Esophagus muscularis mucosa (tissue), 4 donors: ENCODE data around the gene FAM107B. TPM values are rescaled to one million over a fixed set of nuclear protein-coding genes. Genes with fewer than 3 reads are reported as not detected.

Source experiments
- DNase-seq: peaks from one replicate; pipeline ENCODE4 v3.0.0-alpha.2; 2017; ENCODE audit errors: extremely low spot score
- H3K27ac ChIP-seq, 4 donors: fragments of 200-600 bp; sonication (generic); replicated peaks in 1 of 4; 1 replicate in 3 of 4; 2 replicates in 1 of 4; pipeline ENCODE4 v1.5.1; 2016 to 2019; ENCODE audit warnings: mild to moderate bottlenecking in 1 of 4
- H3K27me3 ChIP-seq, 4 donors: fragments of 200-600 bp; sonication (generic); one replicate each; pipeline versions ENCODE4 v1.5.1 to v1.6.0; 2016 to 2019
- H3K36me3 ChIP-seq, 4 donors: fragments of 200-600 bp; sonication (generic); one replicate each; pipeline ENCODE4 v1.5.1; 2016 to 2019
- H3K4me1 ChIP-seq, 4 donors: fragments of 200-600 bp; sonication (generic); one replicate each; pipeline ENCODE4 v1.5.1; 2016 to 2019
- H3K4me3 ChIP-seq, 4 donors: fragments of 200-600 bp; sonication (generic); 1 replicate in 2 of 4; 2 replicates in 2 of 4; pipeline ENCODE4 v1.5.1; 2016 to 2019; ENCODE audit warnings: mild to moderate bottlenecking in 4 of 4, moderate library complexity in 1 of 4
- H3K9me3 ChIP-seq, 4 donors: fragments of 200-600 bp; sonication (generic); 1 replicate in 3 of 4; 2 replicates in 1 of 4; pipeline ENCODE4 v1.5.1; 2016 to 2019
- CTCF ChIP-seq, 3 experiments: fragments of 200-600 bp in 2 of 3; fragments of 450-650 bp in 1 of 3; sonication (generic) in 2 of 3; IDR thresholded peaks; one replicate each; pipeline ENCODE4 v1.5.1; 2017 to 2019; ENCODE audit warnings: antibody characterized with exemption in 3 of 3, mild to moderate bottlenecking in 2 of 3, moderate library complexity in 1 of 3
- EP300 ChIP-seq: sonication (generic); formaldehyde crosslinking; IDR thresholded peaks from one replicate; pipeline ENCODE4 v1.6.1; 2017; ENCODE audit warnings: antibody characterized with exemption
- POLR2A ChIP-seq: fragments of 450-650 bp; IDR thresholded peaks from one replicate; pipeline ENCODE4 v1.6.1; 2017; ENCODE audit warnings: antibody characterized with exemption, moderate library complexity, mild to moderate bottlenecking, low read depth
- POLR2AphosphoS5 ChIP-seq, 2 donors: sonication (generic); formaldehyde crosslinking; IDR thresholded peaks; one replicate each; pipeline ENCODE4 v1.6.1; 2017; ENCODE audit warnings: antibody characterized with exemption in 2 of 2
- WGBS: methylation state at CpG from one replicate; pipeline ENCODE4 v1.1.5; 2018; 5-methylcytosine and 5-hydroxymethylcytosine counted together
- intact Hi-C: fragments of 100-400 bp; cut with DNase I; formaldehyde crosslinking; loops from one replicate; pipeline ENCODE4 v1.15.1; 2023
- total RNA-seq, 4 donors: library from RNA; depleted of rRNA; stranded (reverse); fragments of >200 nt; gene quantifications; one replicate each; pipeline versions ENCODE4 v1.1.0 to v1.2.1, GENCODE V29; 2016

FAM107B gene
- total RNA-seq, 4 donors from 2014 or later = 7.5 to 14.1 (median 9.4) TPM

GRCh38 chr10:14528450-14528849, 246.2 kb downstream of the FAM107B start:
- intact Hi-C loops = no loop called here
- Histone ChIP-seq H3K27me3 (no peaks in the 10 kb centered on the region), H3K9me3 (no peaks in the 10 kb centered on the region), H3K4me1 (peaks cover 0 to 11% (median 8%) of the 10 kb centered on the region in 4 donors), H3K36me3 (peaks cover 0 to 13% (median 2%) of the 10 kb centered on the region in 4 donors), H3K4me3 (no peak overlapping the region), H3K27ac (no peak overlapping the region)
- WGBS = 94% methylated on average over 2 of the region's 2 CpGs
- DNase-seq = no peak
- no peak for TF ChIP-seq POLR2A
- TF ChIP-seq EP300 = no peak
- TF ChIP-seq POLR2AphosphoS5 (IDR thresholded peaks at IDR 0.05) = no peak
- TF ChIP-seq CTCF (IDR thresholded peaks at IDR 0.05) = no peak

- 97% methylated on average over 3 of the region's 3 CpGs for WGBS
- peaks cover 0 to 13% (median 2%) of the 10 kb centered on the region in 4 donors for H3K36me3 ChIP-seq
- no peak for DNase-seq
- no peaks in the 10 kb centered on the region for H3K9me3 ChIP-seq
- intact Hi-C loops = no loop called here
- no peaks in the 10 kb centered on the region for H3K27me3 ChIP-seq
- H3K4me3 ChIP-seq = no peak overlapping the region
- H3K27ac ChIP-seq = no peak overlapping the region
- H3K4me1 ChIP-seq = peaks cover 0 to 9% (median 7%) of the 10 kb centered on the region in 4 donors
- no peak for TF ChIP-seq POLR2AphosphoS5 (IDR thresholded peaks at IDR 0.05)
- no peak for TF ChIP-seq CTCF (IDR thresholded peaks at IDR 0.05)
- no peak for TF ChIP-seq EP300
- TF ChIP-seq POLR2A = no peak
These were observed 246.8 kb downstream of the FAM107B start for GRCh38 chr10:14527915-14528314.

GRCh38 chr10:14527134-14527844, 247.4 kb downstream of the FAM107B start:
- no peak for DNase-seq
- peaks cover 0 to 3% (median 2%) of the 10 kb centered on the region in 4 donors for H3K4me1 ChIP-seq
- intact Hi-C loops = no loop called here
- 99% methylated on average over 3 of the region's 3 CpGs for WGBS
- TF ChIP-seq POLR2AphosphoS5 (IDR thresholded peaks at IDR 0.05) (no peak), EP300 (no peak), CTCF (IDR thresholded peaks at IDR 0.05) (no peak), POLR2A (no peak)
- H3K27me3 ChIP-seq = no peaks in the 10 kb centered on the region
- no peaks in the 10 kb centered on the region for H3K9me3 ChIP-seq
- no peak overlapping the region for H3K27ac ChIP-seq
- H3K36me3 ChIP-seq = peaks cover 0 to 13% (median 2%) of the 10 kb centered on the region in 4 donors
- H3K4me3 ChIP-seq = no peak overlapping the region

GRCh38 chr10:14526326-14526725, 248.4 kb downstream of the FAM107B start:
- Histone ChIP-seq H3K4me3 (no peak overlapping the region), H3K27me3 (no peaks in the 10 kb centered on the region), H3K9me3 (no peaks in the 10 kb centered on the region), H3K36me3 (peaks cover 0 to 16% (median 3%) of the 10 kb centered on the region in 4 donors), H3K27ac (no peak overlapping the region), H3K4me1 (no peaks in the 10 kb centered on the region)
- intact Hi-C loops = no loop called here
- TF ChIP-seq POLR2AphosphoS5 (IDR thresholded peaks at IDR 0.05) = no peak
- TF ChIP-seq EP300 = no peak
- TF ChIP-seq POLR2A = no peak
- TF ChIP-seq CTCF (IDR thresholded peaks at IDR 0.05) = no peak
- 100% methylated on average over 7 of the region's 7 CpGs for WGBS
- no peak for DNase-seq
